Measurements from ENCODE around the gene PDE7B. TPM values are rescaled to one million over a fixed set of nuclear protein-coding genes. Genes with fewer than 3 reads are reported as not detected.
A peak's percentile ranks its signal among the peaks of the same experiment; 100 is the strongest.

The PDE7B gene
- total RNA-seq, 2 experiments from 2014 or later: 0.50 to 0.54 TPM

DNA sequence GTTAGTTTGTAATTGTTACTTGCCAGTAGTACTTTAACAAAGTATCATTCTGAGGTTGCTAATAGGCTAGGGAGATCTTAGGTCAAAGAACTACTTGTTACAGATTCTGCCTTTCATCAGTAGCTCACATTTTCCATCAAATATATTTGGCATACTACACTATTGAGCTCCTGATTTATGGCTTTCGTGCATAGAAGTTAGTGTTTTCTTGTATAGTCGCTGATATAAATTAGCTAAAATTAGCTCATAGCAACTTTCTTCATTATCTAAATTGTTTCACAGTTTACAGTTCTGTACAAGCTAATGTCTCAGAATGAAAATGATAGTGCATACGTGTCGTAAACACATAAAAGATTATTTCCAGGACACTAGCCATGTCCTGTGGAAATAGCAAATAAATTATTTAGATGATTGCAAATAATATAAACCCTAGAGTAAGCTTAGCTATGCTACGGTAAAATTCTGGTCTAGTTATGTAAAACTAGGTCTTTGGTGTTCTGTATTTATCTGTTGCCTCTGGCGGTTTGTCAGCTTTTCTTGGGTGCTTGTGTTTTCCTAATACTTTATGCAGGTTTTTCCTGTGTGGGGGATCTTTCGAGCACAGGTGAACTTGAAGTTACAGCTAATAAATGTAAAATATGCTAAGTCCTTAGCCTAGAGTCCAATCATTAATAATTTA lies 15.1 kb downstream of the PDE7B start:
- no peak for DNase-seq
- peaks cover 4% of the 10 kb centered on the region for H3K36me3 Mint-ChIP-seq
- peaks cover 5% of the 10 kb centered on the region for H3K9me3 Mint-ChIP-seq
- H3K27ac Mint-ChIP-seq: no peak overlapping the region
- no peak overlapping the region for H3K4me3 Mint-ChIP-seq
- no peaks in the 10 kb centered on the region for H3K27me3 Mint-ChIP-seq
- peaks cover 19% of the 10 kb centered on the region for H3K4me1 Mint-ChIP-seq

DNA sequence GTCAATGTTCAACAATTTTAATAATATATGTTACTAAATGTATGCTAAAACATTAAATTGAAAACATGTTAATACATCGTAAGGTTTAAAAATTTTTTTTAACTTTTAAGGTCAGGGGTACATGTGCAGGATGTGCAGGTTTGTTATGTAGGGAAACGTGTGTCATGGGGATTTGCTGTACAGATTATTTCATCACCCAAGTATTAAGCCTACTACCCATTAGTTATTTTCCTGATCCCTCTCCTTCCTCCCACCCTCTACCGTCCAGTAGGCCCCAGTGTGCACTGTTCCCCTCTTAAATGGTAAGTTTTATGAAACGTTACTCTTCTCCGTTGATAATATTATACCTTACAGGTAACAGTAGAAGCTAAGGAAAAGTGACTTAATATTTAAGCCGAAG lies 15.8 kb downstream of the PDE7B start:
- DNase-seq: no peak
- Mint-ChIP-seq H3K9me3 (peaks cover 5% of the 10 kb centered on the region), H3K4me1 (peaks cover 22% of the 10 kb centered on the region), H3K36me3 (peaks cover 4% of the 10 kb centered on the region), H3K27me3 (no peaks in the 10 kb centered on the region), H3K27ac (no peak overlapping the region), H3K4me3 (no peak overlapping the region)

DNA sequence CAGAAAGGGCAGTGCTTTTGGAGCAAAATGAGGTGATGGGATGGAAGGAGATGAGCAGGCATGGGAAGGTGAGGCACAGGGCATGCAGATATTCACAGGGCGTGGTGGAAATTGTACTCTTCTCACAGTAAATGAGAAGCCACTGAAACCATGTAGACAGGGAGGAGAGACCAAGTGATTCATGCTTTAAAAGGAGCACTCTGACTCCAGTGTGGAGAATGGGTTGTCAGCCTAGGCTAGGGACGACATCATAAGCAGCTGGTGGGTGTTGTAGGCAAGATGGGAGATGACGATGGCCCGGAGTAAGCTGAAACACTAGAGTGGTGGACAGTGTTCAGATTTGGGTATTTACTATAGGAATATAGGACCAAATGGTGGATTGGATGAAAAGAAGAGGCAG lies 18.4 kb downstream of the PDE7B start:
- DNase-seq: no peak
- Mint-ChIP-seq H3K36me3 (peaks cover 4% of the 10 kb centered on the region), H3K27ac (no peak overlapping the region), H3K4me1 (peaks cover 22% of the 10 kb centered on the region), H3K27me3 (no peaks in the 10 kb centered on the region), H3K9me3 (peaks cover 5% of the 10 kb centered on the region), H3K4me3 (no peak overlapping the region)

DNA sequence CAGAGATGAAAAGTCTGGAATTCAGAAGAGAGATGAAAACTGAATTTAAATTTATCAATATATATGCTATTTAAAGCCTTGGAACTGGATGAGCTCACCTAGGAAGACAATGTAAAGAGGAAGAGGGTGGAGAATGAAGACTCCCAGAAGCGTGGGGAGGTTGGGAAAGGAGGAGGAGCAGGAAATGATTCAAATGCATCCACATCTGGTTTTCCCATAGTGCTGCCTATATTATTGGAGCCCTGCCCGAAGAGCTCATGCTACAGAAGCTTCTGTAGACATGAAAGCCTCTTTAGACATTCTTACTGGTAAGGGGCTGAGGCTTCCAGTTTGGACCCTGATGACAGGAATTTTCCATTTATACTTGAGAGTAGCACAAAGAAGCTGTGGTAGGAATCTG lies 19.2 kb downstream of the PDE7B start:
- Mint-ChIP-seq H3K4me3 (no peak overlapping the region), H3K4me1 (peaks cover 24% of the 10 kb centered on the region), H3K27me3 (no peaks in the 10 kb centered on the region), H3K27ac (no peak overlapping the region), H3K9me3 (no peaks in the 10 kb centered on the region), H3K36me3 (no peaks in the 10 kb centered on the region)
- DNase-seq: no peak

DNA sequence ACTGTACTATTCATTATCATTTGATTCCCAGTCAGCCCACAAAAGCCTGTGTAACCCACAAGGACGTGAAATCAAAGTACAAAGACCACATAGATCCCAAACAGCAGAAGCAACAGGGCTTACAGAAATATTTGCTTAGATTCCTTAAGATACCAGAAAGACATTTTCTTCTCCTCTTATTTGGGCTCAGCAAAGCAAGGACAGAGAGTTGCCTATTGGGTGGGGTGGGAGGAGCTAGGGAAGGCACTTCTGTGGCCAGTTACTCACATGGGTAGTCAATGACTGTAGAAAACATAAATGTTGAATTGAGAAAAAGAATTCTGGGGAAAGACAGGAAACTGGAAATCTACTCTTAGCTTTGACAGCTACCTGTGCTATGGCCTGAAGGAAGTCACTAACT lies 19.8 kb downstream of the PDE7B start:
- Mint-ChIP-seq H3K36me3 (no peaks in the 10 kb centered on the region), H3K27me3 (no peaks in the 10 kb centered on the region), H3K4me3 (no peak overlapping the region), H3K27ac (no peak overlapping the region), H3K4me1 (peaks cover 28% of the 10 kb centered on the region), H3K9me3 (no peaks in the 10 kb centered on the region)
- DNase-seq: no peak

DNA sequence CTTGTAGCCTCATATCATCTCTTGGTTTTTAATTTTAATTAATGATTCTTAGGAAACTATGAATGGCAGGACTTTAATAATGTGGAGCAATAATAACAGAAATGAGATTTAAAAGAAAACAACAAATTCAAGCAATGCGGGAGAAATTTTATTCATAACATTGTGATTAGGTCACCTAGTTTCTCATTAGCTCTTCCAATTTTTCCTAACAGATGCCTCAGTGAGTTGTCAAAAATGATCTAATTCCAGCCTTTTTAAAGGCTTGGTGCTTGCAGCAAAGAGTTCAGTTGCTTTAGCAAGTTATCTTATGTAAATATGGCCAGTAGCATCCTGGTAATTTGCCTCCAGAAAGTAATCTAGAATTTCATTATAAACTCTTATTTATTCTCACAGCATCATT lies 20.4 kb downstream of the PDE7B start:
- Mint-ChIP-seq H3K36me3 (peaks cover 2% of the 10 kb centered on the region), H3K27ac (no peak overlapping the region), H3K4me3 (no peak overlapping the region), H3K4me1 (peaks cover 31% of the 10 kb centered on the region), H3K27me3 (no peaks in the 10 kb centered on the region), H3K9me3 (no peaks in the 10 kb centered on the region)
- DNase-seq: no peak

DNA sequence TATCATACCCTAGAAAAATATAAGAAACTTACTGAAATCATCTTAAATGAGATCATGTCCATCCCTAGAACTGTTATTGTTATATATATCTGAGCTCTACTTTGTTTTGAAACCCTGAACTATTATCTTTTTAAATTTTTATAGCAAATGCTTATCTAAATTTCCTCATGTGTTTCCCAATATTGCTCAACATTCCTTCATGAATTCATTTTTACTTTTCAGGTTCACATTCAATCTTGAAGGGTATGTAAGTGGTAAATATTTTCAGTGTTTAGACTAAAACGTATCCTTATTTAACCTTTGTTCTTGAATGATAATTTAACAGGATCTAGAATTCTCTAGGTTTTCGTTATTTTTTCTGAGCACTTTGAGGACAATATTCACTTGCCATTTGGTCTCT lies 23.9 kb downstream of the PDE7B start:
- no peak for DNase-seq
- Mint-ChIP-seq H3K27ac (no peak overlapping the region), H3K4me1 (peaks cover 42% of the 10 kb centered on the region), H3K9me3 (peaks cover 3% of the 10 kb centered on the region), H3K4me3 (no peak overlapping the region), H3K36me3 (peaks cover 3% of the 10 kb centered on the region), H3K27me3 (no peaks in the 10 kb centered on the region)

DNA sequence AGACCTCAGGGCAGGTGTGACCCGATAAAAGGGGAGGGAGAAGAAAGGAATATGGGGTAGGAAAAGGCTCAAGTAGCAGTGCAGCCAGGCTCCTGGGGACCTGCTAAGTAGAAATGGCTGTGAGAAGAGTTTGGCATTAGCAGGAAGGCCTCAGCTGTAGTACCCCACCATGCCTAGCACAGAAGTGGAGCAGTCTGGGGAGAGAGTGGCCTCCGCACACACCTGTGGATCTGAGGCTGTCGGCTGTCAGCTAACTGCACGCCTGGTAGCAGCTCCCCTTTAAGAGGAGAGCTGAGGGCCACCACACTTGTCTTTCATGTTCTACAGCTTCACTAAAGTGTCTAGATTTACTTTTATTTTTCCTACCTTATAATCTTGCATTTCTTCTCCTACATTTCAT lies 24.6 kb downstream of the PDE7B start:
- H3K4me1 Mint-ChIP-seq: peaks cover 42% of the 10 kb centered on the region
- H3K9me3 Mint-ChIP-seq: peaks cover 3% of the 10 kb centered on the region
- no peak overlapping the region for H3K4me3 Mint-ChIP-seq
- no peaks in the 10 kb centered on the region for H3K27me3 Mint-ChIP-seq
- peak; percentile 6 for DNase-seq
- H3K27ac Mint-ChIP-seq: no peak overlapping the region
- peaks cover 3% of the 10 kb centered on the region for H3K36me3 Mint-ChIP-seq

DNA sequence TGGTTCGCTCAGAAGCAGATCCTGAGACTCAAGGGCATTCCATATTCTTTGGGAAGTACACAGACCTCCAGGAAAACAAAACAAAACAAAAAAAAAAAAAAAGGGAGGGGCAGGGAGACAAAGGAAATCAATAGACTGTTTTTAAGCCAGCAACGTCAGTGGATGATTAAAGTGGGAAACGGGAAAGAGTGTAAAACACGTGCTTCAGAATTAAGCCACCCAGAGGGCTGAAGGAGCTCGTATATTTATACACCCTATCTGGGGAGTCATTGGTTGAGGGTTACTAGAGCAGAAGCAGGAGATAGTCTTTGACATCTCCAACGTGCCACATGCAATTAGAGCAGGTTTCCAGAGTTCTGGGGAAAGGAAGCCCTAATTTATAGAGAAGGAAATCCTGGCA lies 26.2 kb downstream of the PDE7B start:
- Mint-ChIP-seq H3K4me3 (no peak overlapping the region), H3K27ac (no peak overlapping the region), H3K36me3 (peaks cover 9% of the 10 kb centered on the region), H3K4me1 (peaks cover 46% of the 10 kb centered on the region), H3K9me3 (peaks cover 3% of the 10 kb centered on the region), H3K27me3 (no peaks in the 10 kb centered on the region)
- DNase-seq: no peak

DNA sequence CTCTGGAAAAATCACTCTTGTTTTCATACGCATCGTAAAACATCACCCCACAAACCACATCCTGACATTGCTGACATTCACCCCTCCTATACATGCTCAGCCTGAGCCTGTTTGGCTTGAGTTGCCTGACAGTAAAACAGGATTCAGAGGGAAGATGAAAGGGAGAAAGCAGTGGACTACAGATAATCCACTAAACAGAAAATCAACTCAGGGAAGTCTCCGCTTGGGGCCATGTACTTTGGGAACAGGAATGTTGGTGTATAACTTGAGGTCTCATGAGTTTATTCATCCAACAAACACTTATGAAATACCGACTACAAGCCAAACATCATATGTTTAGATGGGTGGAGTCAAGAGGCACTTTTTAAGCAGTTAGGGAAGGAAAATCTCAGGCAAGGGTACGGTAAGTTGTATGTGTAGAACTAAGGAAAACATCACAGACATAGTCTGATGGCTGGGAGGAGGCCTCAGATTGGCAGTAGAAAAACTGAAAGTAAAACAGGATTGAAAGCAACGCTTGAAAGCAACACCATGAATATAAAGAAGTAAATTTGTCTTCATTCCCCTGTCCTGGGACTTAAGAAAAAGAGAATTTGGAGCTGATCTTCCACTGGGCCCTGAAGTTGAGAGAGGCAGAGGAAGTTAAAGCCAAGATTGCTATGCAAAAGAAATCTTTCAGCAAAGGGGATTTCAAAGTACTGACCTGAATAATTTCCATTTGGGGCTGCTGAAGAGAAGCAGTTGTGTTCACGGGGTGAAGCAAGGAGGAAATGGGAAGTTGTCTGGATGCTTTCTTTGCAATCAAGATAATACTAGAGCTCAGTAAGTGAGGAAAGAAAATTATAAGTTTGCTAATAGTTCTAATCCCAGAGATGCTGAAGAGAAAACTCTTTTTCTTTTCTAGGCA lies 28.8 kb downstream of the PDE7B start:
- peak overlapping the region; percentile 81 for H3K4me3 Mint-ChIP-seq
- DNase-seq: peak; percentile 38
- H3K27me3 Mint-ChIP-seq: no peaks in the 10 kb centered on the region
- H3K27ac Mint-ChIP-seq: peak overlapping the region; percentile 98
- peaks cover 10% of the 10 kb centered on the region for H3K36me3 Mint-ChIP-seq
- H3K4me1 Mint-ChIP-seq: peaks cover 54% of the 10 kb centered on the region
- H3K9me3 Mint-ChIP-seq: peaks cover 5% of the 10 kb centered on the region

DNA sequence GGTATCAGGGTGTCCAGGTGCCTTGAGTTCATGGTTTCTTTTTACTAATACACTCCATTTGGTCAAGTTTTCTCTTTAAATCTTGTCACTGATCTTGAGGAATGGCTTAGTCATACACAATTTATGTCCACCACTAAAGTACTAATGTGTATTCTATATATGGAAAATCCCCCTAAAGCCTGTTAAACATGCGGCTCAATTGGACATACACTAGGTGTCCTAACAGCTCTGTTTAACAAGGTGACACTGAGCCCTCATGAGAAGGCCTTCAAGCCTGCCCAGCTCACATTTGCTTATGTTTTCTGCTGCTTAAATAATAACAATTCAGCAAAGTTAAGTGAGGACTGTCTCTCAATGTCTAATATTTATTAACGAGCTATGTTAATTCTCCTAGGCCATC lies 31.5 kb downstream of the PDE7B start:
- Mint-ChIP-seq H3K4me3 (no peak overlapping the region), H3K27me3 (no peaks in the 10 kb centered on the region), H3K36me3 (peaks cover 9% of the 10 kb centered on the region), H3K4me1 (peaks cover 38% of the 10 kb centered on the region), H3K9me3 (peaks cover 2% of the 10 kb centered on the region), H3K27ac (peak overlapping the region; percentile 98)
- no peak for DNase-seq

DNA sequence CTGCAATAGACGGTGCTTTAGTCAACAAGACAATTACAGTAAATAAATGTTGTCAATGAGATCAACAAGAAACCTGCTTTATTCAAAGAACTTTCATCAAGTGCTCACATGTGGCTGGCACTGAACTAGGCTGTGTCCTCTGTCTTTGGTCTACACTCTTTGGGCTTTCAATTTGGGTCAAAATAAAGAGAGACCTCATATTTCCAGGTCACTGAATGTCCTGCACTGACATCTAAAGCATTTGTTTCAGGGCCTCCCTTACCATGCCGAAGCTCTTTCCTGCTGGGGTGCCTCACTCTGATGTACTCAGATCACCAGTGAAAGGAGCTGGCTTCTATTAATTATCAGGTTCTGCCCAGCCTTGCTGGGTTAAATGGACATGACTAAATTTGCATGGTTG lies 32.0 kb downstream of the PDE7B start:
- no peak overlapping the region for H3K27ac Mint-ChIP-seq

DNA sequence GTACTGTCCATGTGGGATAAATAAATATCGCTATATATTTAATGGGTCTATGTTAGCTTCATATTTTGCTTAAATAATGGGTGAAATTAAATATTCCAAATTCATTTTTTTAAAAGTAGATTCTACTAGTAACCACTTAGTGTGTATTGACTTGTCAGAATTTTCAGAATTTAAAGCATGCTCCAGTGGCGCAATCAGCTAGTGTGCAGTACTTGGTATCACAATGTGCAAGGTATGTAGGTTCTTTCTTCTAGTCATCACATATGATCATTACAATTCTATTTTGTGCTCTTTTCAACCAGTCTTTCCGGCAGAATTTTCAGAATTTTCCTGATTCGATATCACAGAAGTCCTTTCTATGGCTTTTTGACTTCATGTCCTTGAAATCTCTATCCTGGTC lies 32.6 kb downstream of the PDE7B start:
- H3K4me1 Mint-ChIP-seq: peaks cover 37% of the 10 kb centered on the region
- no peaks in the 10 kb centered on the region for H3K27me3 Mint-ChIP-seq
- H3K27ac Mint-ChIP-seq: no peak overlapping the region
- peaks cover 2% of the 10 kb centered on the region for H3K9me3 Mint-ChIP-seq
- H3K4me3 Mint-ChIP-seq: no peak overlapping the region
- H3K36me3 Mint-ChIP-seq: peaks cover 9% of the 10 kb centered on the region
- DNase-seq: no peak

More for the DNA sequence above, 32.0 kb downstream of the PDE7B start:
- no peak overlapping the region for H3K4me3 Mint-ChIP-seq
- no peak for DNase-seq
- peaks cover 38% of the 10 kb centered on the region for H3K4me1 Mint-ChIP-seq
- H3K9me3 Mint-ChIP-seq: peaks cover 2% of the 10 kb centered on the region
- no peaks in the 10 kb centered on the region for H3K27me3 Mint-ChIP-seq
- H3K36me3 Mint-ChIP-seq: peaks cover 9% of the 10 kb centered on the region

DNA sequence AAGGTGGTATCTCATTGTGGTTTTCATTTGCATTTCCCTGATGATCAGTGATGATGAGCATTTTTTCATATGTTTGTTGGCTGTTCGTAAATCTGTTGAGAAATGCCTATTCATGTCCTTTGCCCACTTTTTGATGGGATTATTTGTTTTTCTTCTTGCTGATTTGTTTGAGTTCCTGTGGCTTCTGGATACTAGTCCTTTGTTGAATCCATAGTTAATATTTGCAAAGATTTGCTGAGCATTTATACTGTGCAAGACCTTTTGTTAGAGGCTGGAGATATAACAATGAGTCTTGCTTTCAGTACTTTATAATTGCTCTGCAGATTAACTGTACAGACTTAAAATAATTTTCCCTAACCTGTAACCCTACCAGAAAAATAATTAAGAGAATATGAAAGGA lies 35.6 kb downstream of the PDE7B start:
- peaks cover 8% of the 10 kb centered on the region for H3K36me3 Mint-ChIP-seq
- H3K27me3 Mint-ChIP-seq: no peaks in the 10 kb centered on the region
- H3K9me3 Mint-ChIP-seq: peaks cover 2% of the 10 kb centered on the region
- H3K4me1 Mint-ChIP-seq: peaks cover 14% of the 10 kb centered on the region
- H3K4me3 Mint-ChIP-seq: no peak overlapping the region
- DNase-seq: no peak
- H3K27ac Mint-ChIP-seq: no peak overlapping the region

DNA sequence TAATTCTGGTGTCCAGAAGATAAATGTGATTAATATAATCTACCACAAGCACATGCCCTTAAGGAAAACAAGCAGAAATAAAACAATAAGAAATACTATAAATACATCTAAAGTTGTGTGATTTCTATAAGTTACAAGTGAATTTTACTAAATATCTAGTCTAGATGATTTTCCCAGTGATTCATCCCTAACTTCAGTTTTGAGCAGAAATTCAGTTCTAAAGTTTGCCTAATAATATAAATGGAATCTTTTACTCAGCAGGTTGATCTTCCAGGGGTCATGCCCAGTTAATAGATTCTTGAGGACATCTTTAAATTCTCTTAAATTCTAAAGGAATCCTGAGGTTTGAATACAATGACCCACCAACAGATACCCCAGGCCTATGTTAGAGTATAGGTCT lies 37.3 kb downstream of the PDE7B start:
- Mint-ChIP-seq H3K4me1 (peaks cover 4% of the 10 kb centered on the region), H3K4me3 (no peak overlapping the region), H3K27me3 (no peaks in the 10 kb centered on the region), H3K27ac (no peak overlapping the region), H3K9me3 (peaks cover 2% of the 10 kb centered on the region), H3K36me3 (peaks cover 2% of the 10 kb centered on the region)
- DNase-seq: no peak

DNA sequence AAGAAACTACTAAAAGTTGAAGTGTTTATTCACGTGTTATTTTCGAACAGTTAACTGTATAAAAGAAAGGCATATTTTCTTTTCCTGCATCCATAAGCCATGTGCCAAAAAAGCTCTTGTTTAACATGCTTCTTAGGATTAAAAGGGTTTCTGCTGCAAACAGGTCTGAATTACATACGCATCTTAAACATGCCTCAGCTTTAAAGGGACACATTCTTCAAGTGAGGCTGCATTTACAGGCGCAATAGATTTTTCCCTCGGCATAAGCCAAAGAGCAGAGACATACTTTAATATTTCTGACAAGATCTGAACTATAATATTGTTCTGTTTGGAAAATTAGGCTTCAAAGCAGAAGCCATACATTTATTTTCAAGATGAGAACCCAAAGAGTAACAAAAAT lies 39.4 kb downstream of the PDE7B start:
- no peak overlapping the region for H3K4me3 Mint-ChIP-seq
- H3K27ac Mint-ChIP-seq: no peak overlapping the region
- DNase-seq: no peak
- H3K9me3 Mint-ChIP-seq: no peaks in the 10 kb centered on the region
- no peaks in the 10 kb centered on the region for H3K4me1 Mint-ChIP-seq
- no peaks in the 10 kb centered on the region for H3K27me3 Mint-ChIP-seq
- peaks cover 2% of the 10 kb centered on the region for H3K36me3 Mint-ChIP-seq

Data from activated naive CD8-positive, alpha-beta T cell treated with anti-CD3 and anti-CD28 coated beads for 36 hours (primary cell).